Measurements from ENCODE around the gene RAB4B.
"Not testable (repeated sequence)": the region's sequence is repeated elsewhere in the genome, so short reads cannot be mapped to it uniquely, and the experiment has no call there.

The RAB4B gene

GRCh38 chr19:40777937-40778705 lies at the start of gene RAB4B:
TSS of gene RAB4B (plus strand) at chr19:40778247. CDS start at chr19:40778376, 129 bp downstream.
- peak; percentile 93 for DNase-seq

- DNase-seq: not testable (repeated sequence)
Measured at GRCh38 chr19:40730065-40730464, 48.0 kb upstream of the RAB4B start.

GRCh38 chr19:40732304-40732703 lies 45.7 kb upstream of the RAB4B start:
- not testable (repeated sequence) for DNase-seq

GRCh38 chr19:40733149-40733548 lies 44.9 kb upstream of the RAB4B start:
- no peak for DNase-seq

- DNase-seq: no peak
Measured at GRCh38 chr19:40735013-40735771, 42.9 kb upstream of the RAB4B start.

GRCh38 chr19:40736661-40737060 lies 41.4 kb upstream of the RAB4B start:
- no peak for DNase-seq

GRCh38 chr19:40737102-40737644 lies 40.9 kb upstream of the RAB4B start:
- DNase-seq: no peak

GRCh38 chr19:40739030-40739839 lies 38.8 kb upstream of the RAB4B start:
- no peak for DNase-seq

GRCh38 chr19:40739871-40740703 lies 38.0 kb upstream of the RAB4B start:
- DNase-seq: no peak

GRCh38 chr19:40740747-40741146 lies 37.3 kb upstream of the RAB4B start:
- no peak for DNase-seq

GRCh38 chr19:40741527-40742390 lies 36.3 kb upstream of the RAB4B start:
- no peak for DNase-seq

GRCh38 chr19:40742477-40742876 lies 35.6 kb upstream of the RAB4B start:
- no peak for DNase-seq

- DNase-seq: no peak
Measured at GRCh38 chr19:40742886-40743285, 35.2 kb upstream of the RAB4B start.

- DNase-seq: no peak
Measured at GRCh38 chr19:40743926-40744325, 34.1 kb upstream of the RAB4B start.

- DNase-seq: no peak
Measured at GRCh38 chr19:40744554-40745401, 33.3 kb upstream of the RAB4B start.

GRCh38 chr19:40745402-40745780 lies 32.7 kb upstream of the RAB4B start:
- no peak for DNase-seq

GRCh38 chr19:40747536-40747935 lies 30.5 kb upstream of the RAB4B start:
- DNase-seq: no peak

GRCh38 chr19:40750058-40750873 lies 27.8 kb upstream of the RAB4B start, which contains the start of gene ACTMAP:
TSS of gene ACTMAP (minus strand) at chr19:40750477. CDS start at chr19:40749803, 674 bp downstream.
- DNase-seq: peak; percentile 95
